Left lung (tissue), 10 donors: ENCODE measurements around the gene KLC1. TPM values are rescaled to one million over a fixed set of nuclear protein-coding genes. Genes with fewer than 3 reads are reported as not detected.

Source experiments
- ATAC-seq: fragments of 200-7000 bp; cut with Tn5 transposase; one replicate; pipeline ENCODE4 v1.9.1; 2020; ENCODE audit warnings: moderate library complexity
- DNase-seq, 4 donors: peaks; one replicate each; pipeline ENCODE4 v3.0.0-alpha.2; 2013 to 2020
- H3K27ac ChIP-seq, 2 donors: fragments of 200-600 bp; sonication (generic) in 1 of 2; one replicate each; pipeline versions ENCODE4 v1.5.0 to v1.8.0; 2020 to 2021
- H3K27me3 ChIP-seq, 2 donors: fragments of 200-600 bp; sonication (generic) in 1 of 2; one replicate each; pipeline versions ENCODE4 v1.5.0 to v1.8.0; 2020 to 2021
- H3K36me3 ChIP-seq, 2 donors: fragments of 200-600 bp; sonication (generic) in 1 of 2; one replicate each; pipeline versions ENCODE4 v1.5.0 to v1.8.0; 2020 to 2021
- H3K4me1 ChIP-seq, 2 donors: fragments of 200-600 bp; one replicate each; pipeline ENCODE4 v1.8.0; 2021
- H3K4me3 ChIP-seq, 2 donors: fragments of 200-600 bp; sonication (generic) in 1 of 2; one replicate each; pipeline versions ENCODE4 v1.5.0 to v1.8.0; 2020 to 2021; ENCODE audit warnings: mild to moderate bottlenecking in 1 of 2
- H3K9me3 ChIP-seq, 2 donors: fragments of 200-600 bp; sonication (generic) in 1 of 2; one replicate each; pipeline versions ENCODE4 v1.5.0 to v1.8.0; 2020 to 2021
- intact Hi-C, 2 donors: fragments of 100-400 bp; cut with DNase I; formaldehyde crosslinking; loops; one replicate each; pipeline versions ENCODE4 v1.11.2 to v1.14.2; 2022
- polyA plus RNA-seq, 6 donors: library from polyadenylated mRNA; unstranded; fragments of 120-200 nt; gene quantifications; one replicate each; pipeline ENCODE4 v1.2.1, GENCODE V29; 2013; ENCODE audit not compliant: insufficient read length in 6 of 6
- total RNA-seq, 2 donors: library from RNA; stranded (reverse); fragmentation: NEBNext Ultra II Directional; extraction: Animal tissue kit (Norgen Biotek cat#: 25700); gene quantifications; one replicate each; pipeline ENCODE4 v1.2.1, GENCODE V29; 2021
- TF ChIP-seq, protein P1 (sequence below), 2 donors: fragments of 200-600 bp; sonication (generic) in 1 of 2; IDR thresholded peaks; one replicate each; pipeline versions ENCODE4 v1.5.0 to v1.8.0; 2021; ENCODE audit warnings: antibody characterized with exemption in 2 of 2
- donor health status: DM: no; HTN: yes; CAD: no.
- donor health status: DM: no; HTN: no; CAD: no.

Gene KLC1
- total and polyA plus RNA-seq, 8 donors, result 126 to 185 (median 156) TPM

DNA sequence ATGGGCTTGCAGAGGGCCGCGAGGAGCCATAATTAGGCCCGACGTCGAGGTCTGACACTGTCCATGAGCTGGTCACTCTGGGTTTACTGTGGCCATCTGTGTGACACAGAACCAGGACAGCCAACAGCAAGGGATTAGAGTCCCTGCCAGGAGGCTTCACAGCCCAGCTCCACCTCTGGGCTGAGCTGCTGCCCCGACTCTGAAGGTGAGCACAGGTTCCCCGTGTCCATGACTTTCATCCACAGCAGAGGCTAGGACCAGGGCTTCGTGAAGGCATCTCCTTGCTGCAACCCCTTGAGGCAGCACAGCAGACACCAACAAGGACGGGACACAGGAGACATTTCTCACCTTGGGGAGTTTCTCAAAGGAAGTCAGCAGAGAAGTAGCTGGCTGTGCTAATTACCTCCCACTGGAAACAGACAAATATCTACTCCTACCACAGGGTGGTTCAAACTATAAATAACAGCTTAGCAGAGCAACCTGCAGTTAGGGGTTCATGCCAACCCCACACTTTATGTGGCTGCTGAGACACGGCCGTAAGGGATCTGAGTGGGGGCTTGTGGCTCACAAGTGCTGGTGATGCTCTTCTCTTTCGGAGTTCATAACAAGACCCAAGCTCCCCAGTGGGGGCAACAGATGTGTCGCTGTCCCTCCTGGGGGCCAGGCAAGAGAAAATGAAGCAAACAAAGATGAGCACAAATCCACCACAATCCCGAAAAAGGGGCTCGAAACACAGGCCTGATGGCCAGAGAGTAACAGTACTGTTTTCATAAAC, 115.8 kb downstream of the KLC1 start:
- DNase-seq (no peak), ATAC-seq (no peak)
- TF ChIP-seq, protein P1, sequence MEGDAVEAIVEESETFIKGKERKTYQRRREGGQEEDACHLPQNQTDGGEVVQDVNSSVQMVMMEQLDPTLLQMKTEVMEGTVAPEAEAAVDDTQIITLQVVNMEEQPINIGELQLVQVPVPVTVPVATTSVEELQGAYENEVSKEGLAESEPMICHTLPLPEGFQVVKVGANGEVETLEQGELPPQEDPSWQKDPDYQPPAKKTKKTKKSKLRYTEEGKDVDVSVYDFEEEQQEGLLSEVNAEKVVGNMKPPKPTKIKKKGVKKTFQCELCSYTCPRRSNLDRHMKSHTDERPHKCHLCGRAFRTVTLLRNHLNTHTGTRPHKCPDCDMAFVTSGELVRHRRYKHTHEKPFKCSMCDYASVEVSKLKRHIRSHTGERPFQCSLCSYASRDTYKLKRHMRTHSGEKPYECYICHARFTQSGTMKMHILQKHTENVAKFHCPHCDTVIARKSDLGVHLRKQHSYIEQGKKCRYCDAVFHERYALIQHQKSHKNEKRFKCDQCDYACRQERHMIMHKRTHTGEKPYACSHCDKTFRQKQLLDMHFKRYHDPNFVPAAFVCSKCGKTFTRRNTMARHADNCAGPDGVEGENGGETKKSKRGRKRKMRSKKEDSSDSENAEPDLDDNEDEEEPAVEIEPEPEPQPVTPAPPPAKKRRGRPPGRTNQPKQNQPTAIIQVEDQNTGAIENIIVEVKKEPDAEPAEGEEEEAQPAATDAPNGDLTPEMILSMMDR (IDR thresholded peaks at IDR 0.05), result no peak
- Histone ChIP-seq H3K36me3 (peaks cover 0 to 87% of the 10 kb centered on the region in 2 donors), H3K4me1 (no peaks in the 10 kb centered on the region), H3K9me3 (no peaks in the 10 kb centered on the region), H3K4me3 (no peak overlapping the region), H3K27me3 (no peaks in the 10 kb centered on the region), H3K27ac (no peak overlapping the region)
- intact Hi-C loops, result no loop called here

DNA sequence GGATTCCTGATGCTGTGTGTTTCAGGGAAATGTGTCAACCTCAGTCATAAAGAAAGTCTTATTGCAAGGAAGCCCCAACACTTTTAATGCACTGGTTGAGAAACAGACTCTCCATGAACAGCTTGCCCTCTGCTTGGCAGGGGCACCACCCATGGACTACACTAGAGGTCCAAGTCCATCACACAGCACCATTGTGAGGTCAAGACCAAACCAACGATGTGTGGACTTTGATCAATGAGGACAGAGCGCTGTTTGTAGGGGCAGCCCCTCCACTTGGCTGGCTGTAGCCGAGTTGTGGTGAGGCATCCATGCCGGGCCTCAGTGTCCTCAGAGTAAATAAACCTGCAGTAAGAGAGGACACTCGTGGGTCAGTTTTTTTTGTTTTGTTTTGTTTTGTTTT, 116.4 kb downstream of the KLC1 start:
- TF ChIP-seq, protein P1 (IDR thresholded peaks at IDR 0.05), result no peak
- DNase-seq (no peak), ATAC-seq (no peak)
- Histone ChIP-seq H3K36me3 (peaks cover 0 to 83% of the 10 kb centered on the region in 2 donors), H3K9me3 (no peaks in the 10 kb centered on the region), H3K4me1 (no peaks in the 10 kb centered on the region), H3K27me3 (no peaks in the 10 kb centered on the region), H3K27ac (no peak overlapping the region), H3K4me3 (no peak overlapping the region)
- intact Hi-C loops, result no loop called here

DNA sequence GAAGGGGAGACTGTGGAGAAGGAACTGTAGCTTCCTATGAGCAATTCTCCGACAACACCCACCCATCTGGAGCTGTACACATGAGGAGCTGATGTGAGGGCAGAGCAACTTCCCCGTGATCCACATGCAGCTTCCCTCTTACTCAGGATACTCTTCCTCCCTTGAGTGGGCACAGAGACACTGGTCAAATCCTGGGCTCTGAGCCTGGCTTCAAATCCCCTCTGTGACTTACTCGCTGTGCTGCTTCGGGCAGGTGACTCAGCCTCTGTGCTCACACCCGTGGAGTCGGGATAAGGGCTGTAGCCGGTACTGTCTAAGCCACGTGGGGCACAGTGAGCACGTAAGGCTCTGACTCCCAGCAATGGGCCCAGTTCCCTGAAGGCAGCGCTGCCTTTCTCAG, 117.7 kb downstream of the KLC1 start:
- Histone ChIP-seq H3K27me3 (no peaks in the 10 kb centered on the region), H3K4me3 (no peak overlapping the region), H3K27ac (no peak overlapping the region), H3K4me1 (no peaks in the 10 kb centered on the region), H3K9me3 (no peaks in the 10 kb centered on the region), H3K36me3 (peaks cover 0 to 75% of the 10 kb centered on the region in 2 donors)
- intact Hi-C loops, result no loop called here
- DNase-seq (no peak), ATAC-seq (no peak)
- TF ChIP-seq, protein P1 (IDR thresholded peaks at IDR 0.05), result no peak

DNA sequence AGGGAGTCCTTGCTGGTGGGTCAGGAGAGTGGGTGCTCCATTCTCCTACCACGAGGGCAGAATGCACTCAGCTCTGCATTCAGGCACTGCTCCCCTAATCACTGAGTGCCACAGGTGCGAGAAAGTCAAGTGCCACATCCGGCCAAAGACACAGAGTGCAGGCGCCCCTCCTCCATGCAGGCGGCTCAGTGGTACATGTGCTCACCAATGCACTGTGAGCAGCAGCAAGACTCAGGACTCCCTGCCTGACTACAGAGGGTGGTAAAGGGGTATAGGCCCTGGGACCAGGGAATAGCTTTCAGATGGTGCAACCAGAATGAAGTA, 119.5 kb downstream of the KLC1 start:
- DNase-seq (no peak), ATAC-seq (no peak)
- TF ChIP-seq, protein P1 (IDR thresholded peaks at IDR 0.05), result no peak
- H3K4me1 ChIP-seq, result no peaks in the 10 kb centered on the region
- H3K36me3 ChIP-seq, result peaks cover 0 to 76% of the 10 kb centered on the region in 2 donors
- no peak overlapping the region for H3K4me3 ChIP-seq
- intact Hi-C loops, result no loop called here
- H3K27me3 ChIP-seq, result no peaks in the 10 kb centered on the region
- no peak overlapping the region for H3K27ac ChIP-seq
- H3K9me3 ChIP-seq, result no peaks in the 10 kb centered on the region

DNA sequence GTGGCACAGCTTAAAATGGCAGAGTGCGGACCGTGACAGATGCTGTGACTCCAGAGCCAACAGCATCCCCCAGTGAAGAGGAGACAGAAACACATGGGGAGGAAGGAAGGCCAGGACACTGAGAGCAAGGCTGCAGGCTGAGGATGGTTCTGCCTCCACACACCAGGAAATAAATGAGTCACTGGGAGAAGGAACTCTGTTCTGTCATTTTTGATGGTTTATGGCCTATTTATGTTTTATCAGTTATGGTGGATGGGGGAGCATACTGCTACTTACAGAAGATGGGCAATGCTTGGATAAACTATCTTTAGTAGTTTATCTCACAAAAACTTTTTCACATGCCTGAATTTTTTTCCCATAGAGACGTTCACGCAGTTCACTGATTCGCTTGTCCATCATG, 120.4 kb downstream of the KLC1 start:
- H3K27ac ChIP-seq, result no peak overlapping the region
- DNase-seq (no peak), ATAC-seq (no peak)
- H3K4me1 ChIP-seq, result no peaks in the 10 kb centered on the region
- H3K27me3 ChIP-seq, result no peaks in the 10 kb centered on the region
- H3K4me3 ChIP-seq, result no peak overlapping the region
- intact Hi-C loops, result no loop called here
- TF ChIP-seq, protein P1 (IDR thresholded peaks at IDR 0.05), result no peak
- peaks cover 0 to 71% of the 10 kb centered on the region in 2 donors for H3K36me3 ChIP-seq
- H3K9me3 ChIP-seq, result no peaks in the 10 kb centered on the region
